Activated B cell treated with CpG ODN at 0.5 μM for 24 hours (primary cell): ENCODE measurements around the gene C8B. TPM values are rescaled to one million over a fixed set of nuclear protein-coding genes. Genes with fewer than 3 reads are reported as not detected.

Source experiments
- ATAC-seq: fragments of 200-7000 bp; cut with Tn5 transposase; one replicate; pipeline ENCODE4 v1.10.0; 2021; ENCODE audit warnings: low read depth, mild to moderate bottlenecking, moderate library complexity
- CTCF ChIA-PET: fragments of 350-600 bp; sonication (Branson Sonifier 250); formaldehyde crosslinking; loops from one replicate; lab custom pipeline; 2021; ENCODE audit warnings: antibody characterized with exemption; lab: Charles Lee
- POLR2A ChIA-PET: fragments of 350-600 bp; sonication (Branson Sonifier 250); formaldehyde crosslinking; loops from one replicate; lab custom pipeline; 2021; ENCODE audit warnings: antibody characterized with exemption; lab: Charles Lee
- DNase-seq: peaks from one replicate; pipeline ENCODE4 v3.0.0; 2022
- H3K27ac Mint-ChIP-seq: one replicate; pipeline ENCODE4 v1.8.0; 2020; ENCODE audit warnings: mixed read lengths
- H3K27me3 Mint-ChIP-seq: one replicate; pipeline ENCODE4 v1.8.0; 2021; ENCODE audit warnings: mixed read lengths
- H3K36me3 Mint-ChIP-seq: one replicate; pipeline ENCODE4 v1.8.0; 2021; ENCODE audit warnings: low read depth, mixed read lengths
- H3K4me1 Mint-ChIP-seq: one replicate; pipeline ENCODE4 v1.8.0; 2021; ENCODE audit warnings: mixed read lengths
- H3K4me3 Mint-ChIP-seq: one replicate; pipeline ENCODE4 v1.8.0; 2020; ENCODE audit warnings: mild to moderate bottlenecking, mixed read lengths
- H3K9me3 Mint-ChIP-seq: one replicate; pipeline ENCODE4 v1.8.0; 2020; ENCODE audit warnings: mixed read lengths
- intact Hi-C: fragments of 100-400 bp; cut with micrococcal nuclease; formaldehyde crosslinking; loops from one replicate; pipeline ENCODE4 v1.15.1; 2024
- total RNA-seq: library from RNA; stranded (reverse); gene quantifications from 2 replicates; pipeline ENCODE4 v1.2.3, GENCODE V29; 2022
- TF ChIP-seq, protein P1 (sequence below): fragments of 200-600 bp; IDR thresholded peaks from one replicate; pipeline ENCODE4 v1.8.0; 2022; ENCODE audit warnings: antibody characterized with exemption, mild to moderate bottlenecking

Gene C8B
- total RNA-seq, 1 donor from 2014 or later: not detected

DNA sequence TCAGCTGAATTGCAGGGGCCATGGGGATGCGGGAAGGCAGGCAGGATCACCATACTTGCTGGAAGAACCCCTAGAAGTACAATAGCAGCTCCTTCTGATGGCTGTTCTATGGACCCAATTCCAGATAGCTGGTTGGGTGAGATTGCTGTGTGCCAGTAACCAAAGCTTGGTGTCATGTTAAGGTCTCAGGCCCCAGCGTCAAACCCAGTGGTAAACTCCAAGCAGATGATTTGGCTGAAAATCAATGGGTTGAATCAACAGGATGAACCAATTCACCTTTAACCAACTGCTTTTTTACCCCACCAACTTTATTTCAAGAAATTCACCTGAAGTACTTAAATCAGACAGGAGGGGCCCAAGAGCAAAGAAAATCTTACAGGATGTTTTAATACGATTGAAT, 37.8 kb downstream of the C8B start:
- TF ChIP-seq, protein P1, sequence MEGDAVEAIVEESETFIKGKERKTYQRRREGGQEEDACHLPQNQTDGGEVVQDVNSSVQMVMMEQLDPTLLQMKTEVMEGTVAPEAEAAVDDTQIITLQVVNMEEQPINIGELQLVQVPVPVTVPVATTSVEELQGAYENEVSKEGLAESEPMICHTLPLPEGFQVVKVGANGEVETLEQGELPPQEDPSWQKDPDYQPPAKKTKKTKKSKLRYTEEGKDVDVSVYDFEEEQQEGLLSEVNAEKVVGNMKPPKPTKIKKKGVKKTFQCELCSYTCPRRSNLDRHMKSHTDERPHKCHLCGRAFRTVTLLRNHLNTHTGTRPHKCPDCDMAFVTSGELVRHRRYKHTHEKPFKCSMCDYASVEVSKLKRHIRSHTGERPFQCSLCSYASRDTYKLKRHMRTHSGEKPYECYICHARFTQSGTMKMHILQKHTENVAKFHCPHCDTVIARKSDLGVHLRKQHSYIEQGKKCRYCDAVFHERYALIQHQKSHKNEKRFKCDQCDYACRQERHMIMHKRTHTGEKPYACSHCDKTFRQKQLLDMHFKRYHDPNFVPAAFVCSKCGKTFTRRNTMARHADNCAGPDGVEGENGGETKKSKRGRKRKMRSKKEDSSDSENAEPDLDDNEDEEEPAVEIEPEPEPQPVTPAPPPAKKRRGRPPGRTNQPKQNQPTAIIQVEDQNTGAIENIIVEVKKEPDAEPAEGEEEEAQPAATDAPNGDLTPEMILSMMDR: no peak
- no peak for ATAC-seq

DNA sequence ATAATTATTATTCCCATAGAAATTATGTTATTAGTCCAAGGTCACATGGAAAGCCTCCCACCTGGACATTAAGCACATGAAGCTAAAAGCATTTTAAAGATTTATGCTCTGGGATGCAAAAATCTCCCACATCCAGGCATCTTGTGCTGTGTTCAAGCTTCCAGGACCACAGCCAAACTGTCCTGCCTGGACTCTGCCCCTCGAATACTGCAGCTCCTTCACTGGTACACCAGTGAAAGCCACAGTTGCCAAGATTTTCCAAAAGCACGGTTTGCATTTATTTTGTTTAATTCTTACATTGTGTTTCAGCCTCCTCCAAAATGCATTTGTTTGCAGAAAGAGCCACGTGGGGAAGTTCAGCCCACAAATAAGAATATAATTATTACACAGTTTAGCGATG, 38.6 kb downstream of the C8B start:
- CTCF ChIA-PET: no interaction called here
- Mint-ChIP-seq H3K4me3 (no peak overlapping the region), H3K27ac (no peak overlapping the region), H3K36me3 (no peaks in the 10 kb centered on the region), H3K9me3 (peaks cover under 1% of the 10 kb centered on the region), H3K27me3 (no peaks in the 10 kb centered on the region), H3K4me1 (no peaks in the 10 kb centered on the region)
- no peak for DNase-seq
- intact Hi-C loops: no loop called here
- POLR2A ChIA-PET: no interaction called here
- TF ChIP-seq, protein P1: no peak
- no peak for ATAC-seq

More for the DNA sequence above, 37.8 kb downstream of the C8B start:
- ChIA-PET POLR2A (no interaction called here), CTCF (no interaction called here)
- DNase-seq: no peak
- Mint-ChIP-seq H3K4me3 (no peak overlapping the region), H3K36me3 (no peaks in the 10 kb centered on the region), H3K4me1 (no peaks in the 10 kb centered on the region), H3K27ac (no peak overlapping the region), H3K27me3 (no peaks in the 10 kb centered on the region), H3K9me3 (no peaks in the 10 kb centered on the region)
- intact Hi-C loops: no loop called here

DNA sequence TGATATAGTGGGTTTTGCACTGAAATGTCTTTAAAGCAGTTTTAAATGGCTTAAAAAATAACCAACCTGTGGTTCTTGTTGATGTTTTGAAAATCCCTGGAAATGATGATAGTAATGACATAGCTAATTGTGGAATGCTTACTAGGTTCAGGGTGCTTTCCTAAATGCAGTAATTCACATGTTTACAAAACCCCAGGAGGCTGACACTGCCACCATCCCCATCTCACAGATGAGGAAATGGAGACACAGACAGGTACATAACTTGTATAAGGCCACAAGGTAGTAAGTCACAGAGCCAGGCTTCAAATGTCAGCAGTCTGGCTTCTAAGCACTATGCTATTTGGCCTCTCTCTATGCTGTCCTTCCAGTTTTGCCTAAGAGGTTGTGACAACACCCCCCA, 40.6 kb downstream of the C8B start:
- Mint-ChIP-seq H3K36me3 (no peaks in the 10 kb centered on the region), H3K27me3 (no peaks in the 10 kb centered on the region), H3K4me3 (no peak overlapping the region), H3K4me1 (no peaks in the 10 kb centered on the region), H3K9me3 (peaks cover 3% of the 10 kb centered on the region), H3K27ac (no peak overlapping the region)
- intact Hi-C loops: no loop called here
- no peak for ATAC-seq
- TF ChIP-seq, protein P1: no peak
- ChIA-PET POLR2A (no interaction called here), CTCF (no interaction called here)
- DNase-seq: no peak

DNA sequence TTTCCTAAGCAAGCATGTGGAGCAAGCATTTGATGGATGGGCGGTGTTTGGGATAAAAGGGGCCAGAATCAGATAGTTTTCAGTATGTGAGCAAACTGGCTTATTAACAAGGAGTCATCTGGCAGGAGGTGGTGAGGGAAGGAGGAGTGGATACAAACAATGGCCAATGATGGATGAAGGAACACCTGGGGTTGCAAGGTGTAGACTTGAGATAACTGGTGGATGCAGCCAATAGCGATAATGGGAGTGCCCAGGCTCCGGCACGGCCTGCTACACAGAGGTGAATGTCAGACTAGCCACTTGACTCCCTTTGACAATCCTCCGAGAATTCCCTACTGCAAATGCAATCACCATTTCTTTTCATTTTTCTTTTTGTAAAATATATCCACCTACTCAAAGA, 41.7 kb downstream of the C8B start:
- H3K4me1 Mint-ChIP-seq: no peaks in the 10 kb centered on the region
- intact Hi-C loops: no loop called here

DNA sequence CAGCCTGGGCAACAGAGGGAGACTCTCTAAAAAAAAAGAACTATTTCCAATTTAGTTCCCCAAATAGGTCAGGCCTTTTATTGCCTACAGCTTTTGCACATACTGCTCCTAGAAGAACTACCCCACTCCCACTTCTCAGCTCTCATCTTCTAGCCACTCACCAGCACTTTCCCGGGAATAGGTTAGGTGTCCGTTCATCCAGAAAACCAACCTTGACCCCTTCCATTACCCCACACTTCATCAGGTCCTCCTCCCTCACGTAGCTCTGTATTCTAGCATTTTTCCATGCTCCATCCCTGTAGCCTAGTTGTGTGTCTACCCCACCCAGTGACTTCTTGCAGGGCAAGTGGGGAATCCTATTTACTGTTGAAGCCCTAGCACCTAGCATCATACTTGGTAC, 42.6 kb downstream of the C8B start:
- DNase-seq: no peak
- ChIA-PET CTCF (no interaction called here), POLR2A (no interaction called here)
- H3K27me3 Mint-ChIP-seq: no peaks in the 10 kb centered on the region
- peaks cover 3% of the 10 kb centered on the region for H3K9me3 Mint-ChIP-seq
- intact Hi-C loops: no loop called here
- H3K36me3 Mint-ChIP-seq: no peaks in the 10 kb centered on the region
- TF ChIP-seq, protein P1: no peak
- H3K4me3 Mint-ChIP-seq: no peak overlapping the region
- ATAC-seq: no peak
- H3K27ac Mint-ChIP-seq: no peak overlapping the region
- H3K4me1 Mint-ChIP-seq: no peaks in the 10 kb centered on the region

More for the DNA sequence above, 41.7 kb downstream of the C8B start:
- ChIA-PET POLR2A (no interaction called here), CTCF (no interaction called here)
- DNase-seq: no peak
- Mint-ChIP-seq H3K4me3 (no peak overlapping the region), H3K27ac (no peak overlapping the region), H3K36me3 (no peaks in the 10 kb centered on the region), H3K27me3 (no peaks in the 10 kb centered on the region), H3K9me3 (peaks cover 3% of the 10 kb centered on the region)
- no peak for ATAC-seq
- TF ChIP-seq, protein P1: no peak
